ENCODE results near the gene CCDC88A. TPM values are rescaled to one million over a fixed set of nuclear protein-coding genes. Genes with fewer than 3 reads are reported as not detected.

Gene CCDC88A
- total and polyA plus RNA-seq, 2 donors (not counting 3 experiments of a cell fraction or from before 2014, with no cell fraction given): 21.1 to 77.4 TPM

DNA sequence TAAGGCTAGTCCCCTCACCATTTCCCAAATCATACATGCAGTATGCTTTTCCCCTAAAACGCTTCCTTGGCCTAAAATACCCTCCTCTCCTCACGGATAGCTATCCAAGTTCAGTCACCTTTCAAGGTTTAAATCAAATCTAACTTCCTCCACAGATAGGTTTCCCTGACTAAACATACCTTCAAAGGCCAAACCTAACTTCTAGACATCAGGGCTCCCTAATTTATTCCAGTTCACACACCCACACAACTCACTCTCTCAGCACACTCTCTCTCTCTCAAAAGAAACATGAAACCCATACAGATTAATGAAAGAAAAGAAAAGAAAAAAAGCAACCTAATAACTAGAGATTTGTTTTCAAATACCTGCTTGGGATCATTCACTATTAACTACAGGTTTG lies 14.5 kb downstream of the CCDC88A start:
- Histone ChIP-seq H3K4me2 (ENCODE audit: insufficient read depth, low read length) (no peak overlapping the region), H3K79me2 (ENCODE audit: control insufficient read depth, insufficient read depth, low read length) (peaks cover 16% of the 10 kb centered on the region), H3K36me3 (ENCODE audit: control insufficient read depth in 2 of 2, extremely low read depth in 1 of 2, insufficient read depth in 2 of 2, low read length in 2 of 2) (no peaks in the 10 kb centered on the region), H3K27me3 (ENCODE audit: control insufficient read depth in 2 of 2, insufficient read depth in 2 of 2, low read length in 2 of 2) (no peaks in the 10 kb centered on the region), H3K9me3 (replicated peaks; ENCODE audit: control insufficient read depth, insufficient read depth, low read length) (no peaks in the 10 kb centered on the region), H4K20me1 (replicated peaks; ENCODE audit: control insufficient read depth, extremely low read depth, insufficient read depth, low read length) (no peaks in the 10 kb centered on the region), H3K9ac (replicated peaks; ENCODE audit: extremely low read depth, insufficient read depth, low read length) (no peak overlapping the region), H3K27ac (ENCODE audit: insufficient read depth, low read depth, low read length) (no peak overlapping the region), H3K9me1 (replicated peaks; ENCODE audit: control insufficient read depth, extremely low read depth, insufficient read depth, low read length) (no peaks in the 10 kb centered on the region), H2AFZ (ENCODE audit: low read depth, low read length) (no peak overlapping the region), H3K4me1 (ENCODE audit: control insufficient read depth, extremely low read depth, insufficient read depth, low read length) (no peaks in the 10 kb centered on the region), H3K4me3 (replicated peaks in 1 of 3; ENCODE audit: insufficient read depth in 1 of 3, low read depth in 1 of 3, low read length in 3 of 3) (no peak overlapping the region)
- DNase-seq (ENCODE audit: low read depth, low spot score) (no peak), FAIRE-seq (no peak)
- TF ChIP-seq MAX (IDR thresholded peaks at IDR 0.05; ENCODE audit: insufficient read depth, insufficient read length): no peak
- TF ChIP-seq FOS (IDR thresholded peaks at IDR 0.05; ENCODE audit: borderline replicate concordance, insufficient read depth, low read length): no peak
- TF ChIP-seq GATA2 (IDR thresholded peaks at IDR 0.05; ENCODE audit: insufficient read depth, insufficient read length, low read depth, low read length): no peak
- no peak for TF ChIP-seq JUN (IDR thresholded peaks at IDR 0.05; ENCODE audit: borderline replicate concordance, insufficient read depth, insufficient read length, low read depth)
- TF ChIP-seq POLR2AphosphoS5 (IDR thresholded peaks at IDR 0.05; ENCODE audit: insufficient read depth, low read depth, low read length): no peak
- no peak for TF ChIP-seq POLR2A (IDR thresholded peaks at IDR 0.05; ENCODE audit: low read depth, low read length)
- TF ChIP-seq EZH2 (IDR thresholded peaks at IDR 0.05; ENCODE audit: borderline replicate concordance, low read depth, low read length, severe bottlenecking): no peak
- ChIA-PET CTCF (no interaction called here), POLR2A (no interaction called here)
- dilution Hi-C loops (cut with MboI; ENCODE audit: extremely low pct_ligation_motif_present, low sequenced_read_pairs): no loop called here
- BruUV-seq (replicated peaks): no TSS peak
- intact Hi-C loops (cut with micrococcal nuclease): no loop called here

GRCh38 chr2:55403256-55403998 lies 16.2 kb downstream of the CCDC88A start:
- no peaks in the 10 kb centered on the region for H3K27me3 ChIP-seq (ENCODE audit: control insufficient read depth in 2 of 2, insufficient read depth in 2 of 2, low read length in 2 of 2)
- H3K4me2 ChIP-seq (ENCODE audit: insufficient read depth, low read length): no peak overlapping the region
- H3K9me1 ChIP-seq (replicated peaks; ENCODE audit: control insufficient read depth, extremely low read depth, insufficient read depth, low read length): no peaks in the 10 kb centered on the region
- no peaks in the 10 kb centered on the region for H3K36me3 ChIP-seq (ENCODE audit: control insufficient read depth in 2 of 2, extremely low read depth in 1 of 2, insufficient read depth in 2 of 2, low read length in 2 of 2)
- no peak overlapping the region for H3K4me3 ChIP-seq (replicated peaks in 1 of 3; ENCODE audit: insufficient read depth in 1 of 3, low read depth in 1 of 3, low read length in 3 of 3)
- no peak overlapping the region for H2AFZ ChIP-seq (ENCODE audit: low read depth, low read length)
- intact Hi-C loops (cut with micrococcal nuclease): loop anchor here (5.0 kb wide), 1 partner anchor 41 kb away; no protein-coding TSS in a partner anchor
- dilution Hi-C loops (cut with MboI; ENCODE audit: extremely low pct_ligation_motif_present, low sequenced_read_pairs): no loop called here
- no TSS peak for BruUV-seq (replicated peaks)
- FAIRE-seq (no peak), DNase-seq (ENCODE audit: low read depth, low spot score) (no peak)
- TF ChIP-seq FOS (IDR thresholded peaks at IDR 0.05; ENCODE audit: borderline replicate concordance, insufficient read depth, low read length) (no peak), POLR2A (IDR thresholded peaks at IDR 0.05; ENCODE audit: low read depth, low read length) (no peak), GATA2 (IDR thresholded peaks at IDR 0.05; ENCODE audit: insufficient read depth, insufficient read length, low read depth, low read length) (no peak), MYC (IDR thresholded peaks at IDR 0.05; ENCODE audit: low read depth, low read length) (no peak), MAX (IDR thresholded peaks at IDR 0.05; ENCODE audit: insufficient read depth, insufficient read length) (no peak), POLR2AphosphoS5 (IDR thresholded peaks at IDR 0.05; ENCODE audit: insufficient read depth, low read depth, low read length) (no peak)
- TF ChIP-seq, protein P1, sequence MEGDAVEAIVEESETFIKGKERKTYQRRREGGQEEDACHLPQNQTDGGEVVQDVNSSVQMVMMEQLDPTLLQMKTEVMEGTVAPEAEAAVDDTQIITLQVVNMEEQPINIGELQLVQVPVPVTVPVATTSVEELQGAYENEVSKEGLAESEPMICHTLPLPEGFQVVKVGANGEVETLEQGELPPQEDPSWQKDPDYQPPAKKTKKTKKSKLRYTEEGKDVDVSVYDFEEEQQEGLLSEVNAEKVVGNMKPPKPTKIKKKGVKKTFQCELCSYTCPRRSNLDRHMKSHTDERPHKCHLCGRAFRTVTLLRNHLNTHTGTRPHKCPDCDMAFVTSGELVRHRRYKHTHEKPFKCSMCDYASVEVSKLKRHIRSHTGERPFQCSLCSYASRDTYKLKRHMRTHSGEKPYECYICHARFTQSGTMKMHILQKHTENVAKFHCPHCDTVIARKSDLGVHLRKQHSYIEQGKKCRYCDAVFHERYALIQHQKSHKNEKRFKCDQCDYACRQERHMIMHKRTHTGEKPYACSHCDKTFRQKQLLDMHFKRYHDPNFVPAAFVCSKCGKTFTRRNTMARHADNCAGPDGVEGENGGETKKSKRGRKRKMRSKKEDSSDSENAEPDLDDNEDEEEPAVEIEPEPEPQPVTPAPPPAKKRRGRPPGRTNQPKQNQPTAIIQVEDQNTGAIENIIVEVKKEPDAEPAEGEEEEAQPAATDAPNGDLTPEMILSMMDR (IDR thresholded peaks at IDR 0.05; ENCODE audit: extremely low read depth in 1 of 2, insufficient read depth in 1 of 2, low read depth in 1 of 2, low read length in 2 of 2): no peak
- H3K9me3 ChIP-seq (replicated peaks; ENCODE audit: control insufficient read depth, insufficient read depth, low read length): no peaks in the 10 kb centered on the region
- no peak overlapping the region for H3K9ac ChIP-seq (replicated peaks; ENCODE audit: extremely low read depth, insufficient read depth, low read length)
- H3K79me2 ChIP-seq (ENCODE audit: control insufficient read depth, insufficient read depth, low read length): peaks cover 7% of the 10 kb centered on the region
- H3K4me1 ChIP-seq (ENCODE audit: control insufficient read depth, extremely low read depth, insufficient read depth, low read length): no peaks in the 10 kb centered on the region
- ChIA-PET CTCF (no interaction called here), POLR2A (no interaction called here)
- H4K20me1 ChIP-seq (replicated peaks; ENCODE audit: control insufficient read depth, extremely low read depth, insufficient read depth, low read length): no peaks in the 10 kb centered on the region
- no peak overlapping the region for H3K27ac ChIP-seq (ENCODE audit: insufficient read depth, low read depth, low read length)

Data from endothelial cell of umbilical vein (primary cell).